Measurements from ENCODE around the gene CASTOR1. TPM values are rescaled to one million over a fixed set of nuclear protein-coding genes. Genes with fewer than 3 reads are reported as not detected.

CASTOR1 gene
- polyA plus RNA-seq, 4 donors, result 9.0 to 14.4 (median 11.9) TPM

DNA sequence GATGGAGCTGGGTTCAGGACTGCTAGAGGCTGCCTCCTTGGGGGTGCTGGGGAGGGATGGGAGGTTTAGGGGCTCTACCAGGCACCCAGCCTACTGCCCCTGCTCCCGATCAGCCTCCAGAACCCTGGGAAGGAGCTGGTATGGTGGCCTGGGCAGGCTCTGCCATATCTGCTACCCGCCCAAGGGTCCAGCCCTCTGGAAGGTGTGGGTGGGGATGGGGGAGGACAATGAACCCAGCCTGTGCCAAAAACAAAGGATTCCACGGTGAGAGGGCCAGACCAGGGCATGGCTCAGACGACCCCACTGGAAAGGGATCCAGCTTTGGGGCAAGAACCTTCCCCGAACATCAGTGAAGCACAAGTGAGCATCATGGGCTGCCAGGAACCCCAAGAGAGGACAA is 3.0 kb downstream of the CASTOR1 start:
- DNase-seq (ENCODE audit: low read depth in 4 of 4, low spot score in 3 of 4), result no peak

DNA sequence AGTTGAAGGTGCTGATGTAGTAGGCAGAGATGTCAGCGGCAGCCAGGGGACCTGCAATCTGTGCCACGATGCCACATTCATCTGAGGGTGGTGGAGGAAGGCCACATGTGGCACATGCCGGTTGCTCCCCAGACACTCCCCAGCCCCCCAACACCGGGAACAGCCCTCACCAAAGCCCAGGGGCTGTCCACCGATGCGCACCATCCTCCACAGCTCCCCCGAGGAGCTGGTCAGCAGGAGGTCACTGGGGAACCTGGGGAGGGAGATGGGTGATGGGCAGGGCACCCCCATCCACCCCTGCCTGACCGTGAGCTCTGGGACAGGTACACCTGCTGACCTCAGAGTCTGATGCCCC is 3.5 kb downstream of the CASTOR1 start:
- DNase-seq (ENCODE audit: low read depth in 4 of 4, low spot score in 3 of 4), result no peak

DNA sequence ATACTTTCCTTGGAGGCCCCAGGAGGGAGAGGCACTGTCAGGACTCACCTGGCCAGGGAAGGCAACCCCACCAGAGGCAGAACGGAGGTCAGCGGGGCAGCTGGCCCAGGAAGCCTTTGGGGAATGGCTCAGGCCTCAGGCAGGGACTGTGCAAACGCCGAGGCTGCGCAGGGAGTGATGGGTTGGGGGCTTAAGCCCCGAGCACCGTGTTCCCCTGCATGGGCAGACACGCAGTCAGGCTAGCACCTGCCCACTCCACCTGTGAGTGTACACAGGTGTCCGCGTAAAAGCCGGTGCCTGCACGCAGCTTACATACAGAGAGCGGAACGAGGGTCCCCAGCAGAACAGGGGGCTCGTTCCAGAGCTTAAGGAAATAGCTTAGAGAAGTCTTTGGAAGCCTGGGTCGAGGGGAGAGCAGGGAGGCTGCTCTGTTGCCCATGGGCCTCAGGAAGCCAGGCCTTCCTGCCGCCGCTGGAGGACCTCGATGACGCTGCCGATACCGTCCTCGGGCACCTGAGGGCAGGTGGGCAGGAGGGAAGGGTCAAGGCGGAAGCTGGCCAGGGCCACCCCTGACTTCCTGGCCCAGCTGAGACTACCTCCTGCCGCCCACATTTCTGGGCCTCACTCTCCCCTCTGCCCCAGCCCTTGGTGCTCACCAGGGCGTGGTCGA is 4.0 kb downstream of the CASTOR1 start:
- no peak for DNase-seq (ENCODE audit: low read depth in 4 of 4, low spot score in 3 of 4)

DNA sequence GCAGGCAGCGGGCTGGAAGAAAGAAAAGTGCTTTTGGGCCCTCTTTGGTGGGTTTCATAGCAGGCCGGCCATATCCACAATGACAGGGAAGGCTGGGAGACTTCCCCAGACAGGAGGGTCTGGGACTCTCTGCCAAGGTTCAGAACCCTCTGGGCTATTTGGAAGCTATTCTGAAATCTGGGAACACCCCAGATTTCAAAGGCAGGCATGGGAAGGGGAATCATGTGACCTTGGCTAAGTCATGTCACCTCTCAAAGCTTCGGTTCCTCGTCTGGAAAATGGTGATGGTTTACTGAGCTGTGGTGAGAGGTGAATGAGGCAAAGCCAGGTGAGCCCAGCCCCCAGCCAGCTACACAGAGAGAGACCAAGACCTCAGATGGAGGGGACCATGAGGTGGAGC is 4.6 kb downstream of the CASTOR1 start:
- no peak for DNase-seq (ENCODE audit: low read depth in 4 of 4, low spot score in 3 of 4)

DNA sequence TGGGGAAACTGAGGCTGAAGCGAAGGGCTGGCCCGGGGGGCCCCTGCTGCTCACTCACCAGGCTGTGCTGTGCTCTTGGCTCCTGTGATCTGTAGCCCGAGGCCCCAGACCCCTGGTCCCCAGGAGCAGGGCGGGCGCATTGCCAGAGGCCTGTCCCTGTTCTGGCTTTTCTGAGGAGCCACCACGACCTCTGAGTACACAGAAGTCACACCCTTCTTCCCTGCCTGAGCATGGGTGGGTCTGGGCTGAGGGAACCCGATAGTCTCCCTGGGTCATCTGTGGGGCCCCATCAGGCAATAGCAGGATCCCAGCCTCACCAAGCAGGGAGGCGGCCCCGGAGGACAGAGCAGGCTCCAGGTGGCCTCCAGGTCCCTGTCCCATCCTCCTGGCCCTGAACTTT is 5.1 kb downstream of the CASTOR1 start:
- no peak for DNase-seq (ENCODE audit: low read depth in 4 of 4, low spot score in 3 of 4)

DNA sequence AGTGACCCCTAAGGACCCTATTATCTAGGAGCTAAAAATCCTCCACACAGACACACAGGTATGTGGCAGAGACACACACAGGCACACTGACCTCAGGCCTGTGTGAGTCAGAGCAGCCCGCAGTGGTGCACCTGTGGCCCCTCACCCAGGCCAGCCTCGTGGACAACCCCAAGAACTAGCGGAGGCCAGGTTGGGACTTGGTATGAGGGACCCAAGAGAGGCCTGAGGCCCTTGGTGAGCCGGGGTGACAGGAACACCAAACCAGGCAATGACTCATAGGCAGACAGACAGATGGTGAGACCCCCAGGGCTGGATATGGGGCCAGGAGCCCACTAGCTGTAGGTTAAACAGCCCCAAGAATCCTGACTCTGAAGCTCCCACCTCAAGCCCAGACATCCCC is 6.0 kb downstream of the CASTOR1 start:
- no peak for DNase-seq (ENCODE audit: low read depth in 4 of 4, low spot score in 3 of 4)

DNA sequence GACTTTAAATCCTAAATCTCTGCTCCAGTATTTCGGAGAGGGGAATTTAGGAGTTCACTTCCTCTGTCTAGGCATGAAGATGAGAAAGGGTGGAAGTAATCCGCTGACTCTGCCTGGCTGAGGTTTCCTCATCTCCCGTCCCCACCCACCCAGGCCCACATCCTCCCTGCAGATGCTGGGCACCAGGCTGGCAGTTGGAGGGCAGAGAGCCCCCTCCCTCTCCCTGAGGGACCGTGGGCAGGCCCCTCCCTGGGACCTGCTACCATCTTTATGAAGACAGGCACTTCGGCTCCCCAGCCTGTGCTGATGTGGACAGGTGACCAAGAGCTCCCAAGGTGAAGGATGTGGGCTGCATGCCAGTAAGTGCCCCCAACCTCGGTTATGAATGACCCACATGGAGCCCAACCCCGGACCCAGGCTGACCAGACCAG is 6.7 kb downstream of the CASTOR1 start:
- DNase-seq (ENCODE audit: low read depth in 4 of 4, low spot score in 3 of 4), result no peak

DNA sequence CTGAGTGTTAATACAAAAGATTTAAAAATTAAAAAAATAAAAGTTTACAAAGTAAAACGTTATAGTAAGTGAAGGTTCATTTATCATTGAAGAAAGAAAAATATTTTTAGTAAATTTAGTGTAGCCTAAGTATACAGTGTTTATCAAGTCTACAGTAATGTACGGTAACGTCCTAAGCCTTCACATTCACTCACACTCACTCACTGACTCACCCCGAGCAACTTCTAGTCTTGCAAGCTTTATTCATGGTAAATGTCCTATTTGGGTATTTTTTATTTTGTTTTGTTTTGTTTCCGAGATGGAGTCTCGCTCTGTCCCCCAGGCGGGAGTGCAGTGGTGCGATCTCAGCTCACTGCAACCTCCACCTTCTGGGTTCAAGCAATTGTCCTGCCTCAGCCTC is 8.8 kb downstream of the CASTOR1 start:
- no peak for DNase-seq (ENCODE audit: low read depth in 4 of 4, low spot score in 3 of 4)

DNA sequence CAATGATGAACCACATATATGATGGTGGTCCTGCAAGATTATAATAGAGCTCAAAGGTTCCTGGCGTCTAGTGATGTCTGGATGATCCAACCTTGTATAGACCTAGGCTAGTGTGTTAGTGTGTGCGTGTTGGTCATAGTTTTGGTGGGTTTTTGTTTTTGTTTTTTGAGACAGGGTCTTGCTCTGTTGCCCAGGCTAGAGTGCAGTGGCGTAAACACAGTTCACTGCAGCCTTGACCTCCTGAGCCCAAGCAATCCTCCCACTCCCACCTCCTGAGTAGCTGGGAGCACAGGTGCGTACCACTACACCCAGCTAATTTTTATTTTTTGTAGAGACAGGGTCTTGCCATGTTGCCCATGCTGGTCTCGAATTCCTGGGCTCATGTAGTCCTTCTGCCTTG is 9.4 kb downstream of the CASTOR1 start:
- DNase-seq (ENCODE audit: low read depth in 4 of 4, low spot score in 3 of 4), result no peak

DNA sequence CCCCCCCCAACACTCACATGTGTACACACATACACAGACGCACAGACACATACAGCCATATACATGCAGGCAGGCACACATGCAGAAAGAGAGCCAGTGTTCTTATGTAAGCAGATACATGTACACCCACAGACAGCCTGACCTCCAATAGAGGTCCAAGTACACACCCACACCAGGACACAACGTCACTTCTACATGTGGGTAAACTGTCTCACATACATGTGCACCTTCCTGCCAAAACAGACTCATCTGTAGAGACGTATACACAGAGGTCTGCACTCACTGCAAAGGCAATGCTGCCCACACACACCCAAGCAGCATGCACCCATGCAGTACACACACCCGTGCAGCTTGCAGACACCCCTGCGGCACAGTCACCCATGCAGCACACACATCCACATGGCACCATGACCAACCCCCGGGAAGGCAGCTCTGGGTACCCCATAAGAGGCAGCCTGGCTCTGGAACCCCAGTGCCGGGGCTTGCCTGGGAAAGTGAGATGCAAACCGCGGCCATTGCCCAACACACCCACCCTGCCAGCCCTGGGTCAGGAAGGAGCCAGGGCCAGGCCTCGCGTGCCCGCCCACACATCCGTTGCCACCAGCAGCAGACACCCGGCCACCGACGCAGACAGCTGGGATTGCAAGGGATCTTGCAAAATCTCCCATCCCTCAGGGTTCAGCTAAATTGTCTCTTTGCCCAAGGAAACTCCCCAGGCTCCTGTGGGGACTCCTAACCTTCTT is 10.1 kb downstream of the CASTOR1 start:
- no peak for DNase-seq (ENCODE audit: low read depth in 4 of 4, low spot score in 3 of 4)

DNA sequence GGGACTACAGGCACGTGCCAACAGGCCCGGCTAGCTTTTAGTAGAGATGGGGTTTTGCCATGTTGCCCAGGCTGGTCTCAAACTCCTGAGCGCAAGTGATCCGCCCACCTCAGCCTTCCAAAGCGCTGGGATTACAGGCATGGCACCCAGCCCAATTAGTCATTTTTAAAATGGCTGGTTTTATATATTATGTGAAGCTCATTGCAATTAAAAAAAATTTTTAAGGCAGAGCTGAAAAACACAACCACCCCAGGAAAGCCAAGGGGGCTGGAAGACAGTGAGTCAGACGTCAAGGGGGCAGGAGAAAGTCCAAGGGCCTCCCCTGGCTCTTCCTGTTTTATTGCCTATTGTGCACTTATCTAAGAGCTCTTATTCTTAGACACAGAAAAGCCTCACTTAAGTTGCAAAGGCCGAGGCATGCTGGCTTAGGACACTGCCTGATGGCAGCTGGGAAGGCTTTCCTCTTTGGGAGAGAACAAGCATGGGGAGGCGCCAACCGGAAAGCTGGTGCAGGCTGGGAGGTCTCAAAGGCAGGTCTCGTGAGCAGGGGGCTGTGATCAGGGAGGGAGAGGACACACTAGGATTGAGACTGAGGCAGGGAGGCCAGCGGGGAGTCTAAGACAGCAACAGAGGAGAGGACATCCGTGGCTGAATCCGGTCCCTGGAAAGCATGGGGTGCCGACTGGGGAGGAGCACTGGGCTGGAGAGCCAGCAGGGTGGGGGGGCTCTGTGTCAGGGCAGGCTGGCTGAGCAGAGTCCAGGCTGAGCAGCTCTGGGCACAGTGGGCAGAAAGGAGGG is 11.6 kb downstream of the CASTOR1 start:
- no peak for DNase-seq (ENCODE audit: low read depth in 4 of 4, low spot score in 3 of 4)

DNA sequence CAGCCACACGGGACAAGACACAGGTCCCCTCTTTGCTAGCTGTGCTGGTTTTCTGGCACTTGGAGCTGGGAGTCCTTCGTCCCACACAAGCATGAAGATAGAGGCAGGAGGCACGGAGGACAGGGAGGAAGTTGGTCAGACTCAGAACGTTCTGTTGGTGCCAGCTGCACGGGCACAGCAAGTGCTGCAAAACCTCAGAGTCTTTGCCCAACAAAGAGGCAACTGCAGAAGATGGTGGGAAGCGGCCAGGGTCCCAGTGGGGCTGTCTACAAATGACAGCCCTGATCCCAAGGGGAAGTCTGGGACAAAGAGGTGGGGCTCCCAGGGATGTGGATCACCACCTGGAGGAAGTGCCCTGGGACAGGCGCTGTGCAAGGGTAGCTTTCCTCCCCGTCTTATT is 13.3 kb downstream of the CASTOR1 start:
- no peak for DNase-seq (ENCODE audit: low read depth in 4 of 4, low spot score in 3 of 4)

DNA sequence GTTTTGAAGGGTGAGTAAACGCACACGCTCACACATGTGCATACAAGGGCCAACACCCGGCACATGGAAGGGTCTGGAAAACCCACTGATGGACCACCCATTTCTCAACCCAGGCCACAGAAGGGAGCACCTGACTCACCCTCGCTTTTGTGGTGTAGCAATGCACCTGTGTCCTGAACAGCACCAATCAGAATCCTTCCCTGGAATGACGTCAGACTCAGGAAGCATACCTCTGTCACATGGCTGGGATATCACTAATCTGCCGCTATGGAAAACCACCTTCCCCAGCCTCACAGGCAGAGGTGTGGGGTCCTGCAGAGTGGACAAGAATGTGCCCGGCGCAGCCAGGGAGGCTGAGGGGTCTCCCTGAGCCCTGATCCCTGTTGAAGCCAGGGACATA is 13.7 kb downstream of the CASTOR1 start:
- no peak for DNase-seq (ENCODE audit: low read depth in 4 of 4, low spot score in 3 of 4)

DNA sequence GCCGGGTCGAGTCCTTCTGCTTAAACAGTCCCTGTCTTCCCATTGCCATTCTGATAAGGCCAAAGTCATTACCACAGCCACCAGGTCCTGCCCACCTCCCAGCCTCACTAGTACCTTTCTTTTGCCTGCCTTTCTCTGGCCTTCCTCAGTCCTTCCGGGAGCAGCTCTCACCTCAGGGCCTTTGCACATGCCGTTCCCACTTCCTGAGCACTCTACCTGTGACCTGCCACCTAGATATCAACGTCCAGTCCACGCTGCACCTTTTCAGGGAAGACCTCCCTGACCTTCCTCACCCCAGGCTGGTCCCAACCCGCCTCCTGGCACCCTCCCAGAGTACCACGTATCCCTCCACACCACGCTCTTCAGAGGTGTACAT is 14.9 kb downstream of the CASTOR1 start:
- DNase-seq (ENCODE audit: low read depth in 4 of 4, low spot score in 3 of 4), result no peak

DNA sequence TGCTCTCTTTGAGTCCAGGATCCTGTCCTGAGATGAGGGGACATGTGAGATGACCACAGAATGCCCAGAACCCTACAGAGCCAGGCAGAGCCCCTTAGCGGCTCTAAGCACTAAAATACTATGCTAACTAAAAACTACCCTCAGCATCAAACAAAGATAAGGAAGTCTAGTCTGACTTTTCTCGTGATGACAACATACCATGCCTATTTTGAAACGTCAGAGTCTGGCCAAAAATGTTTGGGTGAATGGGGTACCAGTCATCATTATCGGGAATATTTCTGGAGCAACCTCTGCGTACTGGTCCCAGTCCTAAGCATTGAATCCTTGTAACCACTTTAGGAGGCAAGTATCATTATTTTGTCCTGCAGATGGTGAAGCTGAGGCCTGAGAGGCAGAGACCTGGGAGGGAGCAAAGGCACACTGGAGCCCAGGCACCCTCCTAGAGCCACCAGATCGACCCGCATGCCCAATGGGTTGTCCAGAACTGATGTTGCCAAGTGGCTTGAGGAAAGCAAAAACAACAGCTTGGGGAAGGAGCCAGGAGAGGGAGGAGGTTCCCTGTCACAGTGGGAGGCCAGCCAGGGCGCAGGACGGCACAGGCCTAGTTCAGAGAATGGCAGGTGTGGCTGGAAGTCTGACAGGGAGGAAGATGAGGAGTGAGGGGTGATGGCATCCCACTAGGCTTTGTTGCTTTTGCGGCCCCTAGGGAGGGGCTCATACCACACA is 15.4 kb downstream of the CASTOR1 start:
- no peak for DNase-seq (ENCODE audit: low read depth in 4 of 4, low spot score in 3 of 4)

DNA sequence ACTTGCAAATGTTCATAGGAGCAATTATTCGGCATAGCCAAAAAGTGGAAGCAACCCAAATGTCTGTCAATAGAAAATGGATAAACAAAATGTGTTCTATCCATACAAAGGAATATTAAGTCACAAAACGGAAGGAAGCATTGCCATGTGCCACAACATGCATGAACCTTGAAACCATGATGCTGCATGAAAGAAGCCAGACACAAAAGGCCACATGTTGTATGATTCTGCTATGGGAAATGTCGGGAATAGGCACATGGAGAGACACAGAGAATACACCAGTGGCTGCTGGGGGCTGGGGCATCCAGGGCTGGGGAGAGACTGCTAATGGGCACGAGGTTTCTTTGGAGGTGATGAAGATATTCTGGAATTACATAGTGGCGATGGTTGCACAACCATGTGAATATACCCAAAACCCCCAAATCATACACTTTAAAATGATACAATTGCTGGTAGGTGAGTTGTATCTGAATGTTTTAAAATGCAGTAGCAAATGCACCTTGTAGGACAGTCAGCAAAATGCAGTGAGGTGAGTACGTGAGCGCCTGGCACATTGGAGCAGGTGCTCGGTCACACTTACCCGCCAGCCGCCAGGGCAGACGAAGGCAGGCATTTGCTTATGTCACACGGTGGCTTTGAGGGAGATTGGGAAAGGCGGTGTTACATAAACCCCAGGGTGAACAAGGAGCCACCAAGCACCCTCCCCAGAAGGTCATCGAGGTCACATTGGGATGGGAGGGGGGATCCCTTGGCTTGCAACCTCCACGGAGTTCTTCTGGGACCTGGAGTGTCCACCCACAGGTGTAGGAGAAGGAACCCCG is 16.3 kb downstream of the CASTOR1 start:
- no peak for DNase-seq (ENCODE audit: low read depth in 4 of 4, low spot score in 3 of 4)

DNA sequence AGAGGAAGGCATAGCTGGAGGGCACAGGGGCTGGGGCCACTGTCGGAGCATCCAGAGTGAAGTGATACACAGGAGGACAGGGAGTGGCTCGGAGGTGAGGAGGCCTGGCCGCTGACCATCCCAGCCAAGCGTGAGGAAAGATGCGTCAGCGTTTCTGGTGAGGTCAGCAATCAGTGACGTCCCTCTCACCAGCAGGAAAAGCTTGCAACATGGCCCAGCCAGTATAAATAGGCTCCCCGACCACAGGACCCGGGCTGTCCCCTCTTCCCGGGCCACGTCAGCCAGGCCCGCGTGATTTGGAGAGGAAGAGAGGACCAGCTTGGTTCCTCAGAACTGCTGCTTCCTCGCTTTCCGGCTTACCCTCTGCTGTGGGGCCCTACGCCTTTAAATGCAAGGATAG is 18.5 kb downstream of the CASTOR1 start:
- no peak for DNase-seq (ENCODE audit: low read depth in 4 of 4, low spot score in 3 of 4)

DNA sequence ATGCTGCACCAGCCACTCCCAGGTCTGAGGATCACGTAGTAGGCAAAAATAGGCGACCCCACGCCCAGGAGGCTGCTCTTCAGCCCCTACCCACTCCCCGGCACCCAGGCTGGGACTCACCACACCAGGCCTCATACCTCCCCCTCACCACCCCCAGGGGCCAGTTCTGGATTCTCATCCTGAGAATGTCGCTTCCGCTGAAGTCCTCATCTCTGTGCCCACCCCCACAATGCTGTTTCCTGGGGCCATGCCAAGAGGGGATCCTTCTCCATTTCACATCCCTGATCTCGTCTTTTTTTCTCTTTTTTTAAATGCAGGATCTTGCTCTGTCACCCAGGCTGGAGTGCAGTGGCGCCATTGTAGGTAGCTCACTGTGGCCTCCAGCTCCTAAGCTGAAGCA is 21.0 kb downstream of the CASTOR1 start:
- DNase-seq (ENCODE audit: low read depth in 4 of 4, low spot score in 3 of 4), result no peak

DNA sequence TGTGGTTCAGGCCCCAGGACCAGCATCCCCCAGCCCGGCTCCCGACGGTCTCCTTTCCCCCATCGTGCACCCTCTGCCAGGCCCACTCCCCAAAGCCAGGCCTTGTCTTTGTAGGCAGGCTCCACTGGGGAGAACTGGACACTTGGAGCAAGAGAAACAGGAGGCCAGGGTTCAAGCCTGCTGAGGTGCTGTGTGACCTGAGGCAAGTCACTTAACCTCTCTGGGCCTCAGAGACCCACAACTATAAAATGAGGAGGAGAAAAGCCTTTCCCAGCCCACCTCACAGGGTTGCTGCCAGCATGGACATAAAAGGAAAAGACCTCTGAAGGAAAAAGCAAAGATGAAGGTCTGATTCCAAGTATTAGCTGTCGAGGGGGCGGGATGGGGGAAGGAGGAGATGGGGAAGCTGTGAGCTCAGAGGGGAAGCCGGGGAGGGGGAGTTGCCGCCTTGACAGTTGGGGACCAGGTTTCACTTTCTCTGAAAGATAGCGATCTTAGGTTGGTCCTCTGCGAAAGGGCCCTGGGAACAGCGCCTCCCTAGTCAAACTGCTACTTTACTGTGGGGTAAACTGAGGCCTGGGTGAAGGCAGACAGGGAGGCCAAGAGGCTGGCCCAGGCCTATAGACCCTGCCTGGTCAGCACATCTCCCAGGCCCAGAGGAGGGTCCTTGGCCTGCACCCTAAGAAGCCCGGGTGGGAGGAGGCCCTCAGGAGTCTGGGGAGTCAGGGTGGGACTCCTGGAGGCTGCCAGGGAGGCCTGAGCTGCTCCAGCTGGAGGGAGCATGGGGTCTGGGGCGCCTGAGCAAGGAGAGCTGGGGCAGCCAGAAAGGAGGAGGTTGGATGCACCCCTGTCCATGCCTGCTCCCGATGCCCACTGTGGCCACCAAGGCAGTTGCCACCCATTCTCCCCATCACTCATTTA is 21.7 kb downstream of the CASTOR1 start:
- DNase-seq (ENCODE audit: low read depth in 4 of 4, low spot score in 3 of 4), result no peak
